IMR-90 (cell line): ENCODE measurements around the gene OVOL1. TPM values are rescaled to one million over a fixed set of nuclear protein-coding genes. Genes with fewer than 3 reads are reported as not detected.

Source experiments
- ATAC-seq: fragments of 200-7000 bp; cut with Tn5 transposase; 2 replicates; pipeline ENCODE4 v1.9.1; 2020; ENCODE audit warnings: low read depth, mild to moderate bottlenecking, moderate library complexity
- BruUV-seq: library from RNA; stranded (reverse); fragments of 400-500 nt; replicated peaks from 2 replicates; lab custom pipeline; 2021; lab: Mats Ljungman, UMichigan
- CTCF ChIA-PET: fragments of 300-600 bp; formaldehyde crosslinking; extraction: SDS; loops from one replicate; lab custom pipeline; 2021; ENCODE audit warnings: antibody characterized with exemption; lab: Yijun Ruan, JAX
- POLR2A ChIA-PET: fragments of 300-600 bp; sonication (Branson Sonifier 250); formaldehyde crosslinking; loops from one replicate; lab custom pipeline; 2022; ENCODE audit warnings: antibody characterized with exemption; ENCODE audit not compliant: unreplicated experiment; lab: Charles Lee
- DNase-seq: peaks from one replicate; pipeline ENCODE4 v3.0.0; 2013
- H2AFZ ChIP-seq: replicated peaks from 2 replicates; pipeline ENCODE3; 2013; ENCODE audit warnings: low read length, mild to moderate bottlenecking; ENCODE audit not compliant: poor library complexity
- H2AK5ac ChIP-seq: 2 replicates; pipeline ENCODE4 v1.6.1; 2013; ENCODE audit warnings: low read depth, low read length, inconsistent platforms
- H2AK9ac ChIP-seq: replicated peaks from 2 replicates; pipeline ENCODE3; 2013; ENCODE audit warnings: mild to moderate bottlenecking, low read depth, low read length, moderate library complexity; ENCODE audit not compliant: poor library complexity
- H2BK120ac ChIP-seq: 2 replicates; pipeline ENCODE4 v1.6.1; 2013; ENCODE audit warnings: low read depth, low read length, inconsistent platforms
- H2BK15ac ChIP-seq: 3 replicates; pipeline ENCODE4 v1.6.1; 2013; ENCODE audit warnings: low read depth, low read length, inconsistent platforms
- H2BK20ac ChIP-seq: 2 replicates; pipeline ENCODE4 v1.6.1; 2013; ENCODE audit warnings: low read depth, mild to moderate bottlenecking, inconsistent platforms, low read length, moderate library complexity
- H2BK5ac ChIP-seq: 2 replicates; pipeline ENCODE4 v1.6.1; 2013; ENCODE audit warnings: mild to moderate bottlenecking, low read depth, low read length, inconsistent platforms; ENCODE audit not compliant: poor library complexity, severe bottlenecking
- H3K14ac ChIP-seq: replicated peaks from 2 replicates; pipeline ENCODE4 v1.6.1; 2013; ENCODE audit warnings: low read depth, low read length, inconsistent platforms
- H3K18ac ChIP-seq: 2 replicates; pipeline ENCODE4 v1.6.1; 2013; ENCODE audit warnings: low read depth, low read length, control low read depth
- H3K23ac ChIP-seq: 2 replicates; pipeline ENCODE4 v1.6.1; 2013; ENCODE audit warnings: low read depth, low read length, inconsistent platforms
- H3K27ac ChIP-seq: 2 replicates; pipeline ENCODE4 v1.5.1; 2013; ENCODE audit warnings: mild to moderate bottlenecking, control low read depth, low read length; ENCODE audit not compliant: insufficient read depth
- H3K27me3 ChIP-seq: 2 replicates; pipeline ENCODE4 v1.6.1; 2013; ENCODE audit warnings: low read length; ENCODE audit not compliant: control insufficient read depth, insufficient read depth
- H3K36me3 ChIP-seq: 2 replicates; pipeline ENCODE4 v1.6.1; 2013; ENCODE audit warnings: low read length, mixed read lengths; ENCODE audit not compliant: control insufficient read depth, insufficient read depth
- H3K4ac ChIP-seq: 2 replicates; pipeline ENCODE4 v1.6.1; 2013; ENCODE audit warnings: low read depth, low read length, inconsistent platforms
- H3K4me1 ChIP-seq: 2 replicates; pipeline ENCODE4 v1.6.1; 2013; ENCODE audit warnings: low read length, mixed read lengths; ENCODE audit not compliant: control insufficient read depth, insufficient read depth
- H3K4me2 ChIP-seq: 2 replicates; pipeline ENCODE4 v1.6.1; 2013; ENCODE audit warnings: low read depth, mild to moderate bottlenecking, control low read depth, low read length, moderate library complexity
- H3K4me3 ChIP-seq: 2 replicates; pipeline ENCODE4 v1.5.1; 2013; ENCODE audit warnings: low read depth, mild to moderate bottlenecking, control low read depth, low read length, moderate library complexity; ENCODE audit not compliant: insufficient read depth
- H3K56ac ChIP-seq: 2 replicates; pipeline ENCODE4 v1.6.1; 2013; ENCODE audit warnings: low read length, inconsistent platforms; ENCODE audit not compliant: insufficient read depth; ENCODE audit errors: extremely low read depth
- H3K79me1 ChIP-seq, 2 experiments: 2 replicates each; pipeline ENCODE4 v1.6.1; 2013; ENCODE audit warnings: low read length in 2 of 2, inconsistent platforms in 1 of 2, low read depth in 1 of 2
- H3K9ac ChIP-seq: 2 replicates; pipeline ENCODE4 v1.6.1; 2013; ENCODE audit warnings: low read depth, low read length, control low read depth
- H3K9me1 ChIP-seq: 2 replicates; pipeline ENCODE4 v1.6.1; 2013; ENCODE audit warnings: low read length, inconsistent platforms; ENCODE audit not compliant: insufficient read depth
- H3K9me3 ChIP-seq: 2 replicates; pipeline ENCODE4 v1.6.1; 2013; ENCODE audit warnings: low read length; ENCODE audit not compliant: control insufficient read depth, insufficient read depth
- H4K20me1 ChIP-seq: 2 replicates; pipeline ENCODE4 v1.6.1; 2013; ENCODE audit warnings: low read length, inconsistent platforms; ENCODE audit not compliant: insufficient read depth
- H4K5ac ChIP-seq: 2 replicates; pipeline ENCODE4 v1.6.1; 2013; ENCODE audit warnings: mild to moderate bottlenecking, low read depth, low read length, control low read depth
- H4K8ac ChIP-seq, 2 experiments: 2 replicates each; pipeline ENCODE4 v1.6.1; 2013; ENCODE audit warnings: low read depth in 2 of 2, low read length in 2 of 2, control low read depth in 1 of 2, inconsistent platforms in 1 of 2
- H4K91ac ChIP-seq: 2 replicates; pipeline ENCODE4 v1.6.1; 2013; ENCODE audit warnings: low read depth, low read length, inconsistent platforms; ENCODE audit not compliant: insufficient read depth
- BHLHE40 ChIP-seq: fragments of 150-350 bp; IDR thresholded peaks from 2 replicates; pipeline ENCODE4 v1.6.1; 2016; ENCODE audit warnings: mild to moderate bottlenecking, low read depth, low read length
- CEBPB ChIP-seq: IDR thresholded peaks from 2 replicates; pipeline ENCODE4 v1.6.1; 2012; ENCODE audit warnings: low read depth, low read length, improper control_type of control experiment
- CHD1 ChIP-seq: IDR thresholded peaks from 2 replicates; pipeline ENCODE4 v1.6.1; 2012; ENCODE audit warnings: low read depth, low read length, improper control_type of control experiment
- FOS ChIP-seq: fragments of 150-350 bp; IDR thresholded peaks from 2 replicates; pipeline ENCODE4 v1.6.1; 2016; ENCODE audit warnings: low read depth, low read length
- MAFK ChIP-seq: IDR thresholded peaks from 2 replicates; pipeline ENCODE4 v1.6.1; 2012; ENCODE audit warnings: low read depth, low read length, improper control_type of control experiment
- MAZ ChIP-seq: IDR thresholded peaks from 2 replicates; pipeline ENCODE4 v1.6.1; 2012; ENCODE audit warnings: low read depth, mild to moderate bottlenecking, low read length, improper control_type of control experiment, moderate library complexity, borderline replicate concordance
- MXI1 ChIP-seq: IDR thresholded peaks from 2 replicates; pipeline ENCODE4 v1.6.1; 2012; ENCODE audit warnings: low read depth, mild to moderate bottlenecking, low read length, moderate library complexity, borderline replicate concordance
- NFE2L2 ChIP-seq: fragments of 150-350 bp; IDR thresholded peaks from 2 replicates; pipeline ENCODE4 v1.6.1; 2016; ENCODE audit warnings: low read depth, mild to moderate bottlenecking, low read length
- POLR2A ChIP-seq: IDR thresholded peaks from 2 replicates; pipeline ENCODE4 v1.6.1; 2012; ENCODE audit warnings: mild to moderate bottlenecking, low read depth, low read length
- RAD21 ChIP-seq: IDR thresholded peaks from 2 replicates; pipeline ENCODE4 v1.6.1; 2012; ENCODE audit warnings: low read length, improper control_type of control experiment
- RCOR1 ChIP-seq: IDR thresholded peaks from 2 replicates; pipeline ENCODE4 v1.6.1; 2012; ENCODE audit warnings: mild to moderate bottlenecking, low read length, improper control_type of control experiment; ENCODE audit not compliant: insufficient replicate concordance
- RFX5 ChIP-seq: IDR thresholded peaks from 2 replicates; pipeline ENCODE4 v1.8.0; 2012; ENCODE audit warnings: low read depth, mild to moderate bottlenecking, low read length, moderate library complexity
- SMC3 ChIP-seq: fragments of 150-350 bp; IDR thresholded peaks from 2 replicates; pipeline ENCODE4 v1.6.1; 2016; ENCODE audit warnings: low read depth, mild to moderate bottlenecking, antibody characterized with exemption, low read length, moderate library complexity
- WGBS, 2 experiments: methylation state at CpG; one replicate each; pipeline versions ENCODE4 v1.1.5 to v1.1.7; 2013; ENCODE audit warnings: missing lambda C conversion rate in 2 of 2; ENCODE audit not compliant: insufficient read length in 1 of 2; ENCODE audit errors: extremely low coverage in 2 of 2; 5-methylcytosine and 5-hydroxymethylcytosine counted together
- dilution Hi-C: fragments of 300-500 bp; cut with HindIII; formaldehyde crosslinking; loops from one replicate; pipeline ENCODE4 v1.14.3; 2018; ENCODE audit warnings: low sequenced_read_pairs; ENCODE audit not compliant: unreplicated experiment
- in situ Hi-C: fragments of 300-500 bp; cut with MboI; formaldehyde crosslinking; loops from 3 replicates; pipeline ENCODE4 v1.14.3; 2019; ENCODE audit warnings: low sequenced_read_pairs, inconsistent platforms, mixed read lengths
- intact Hi-C: fragments of 100-400 bp; cut with micrococcal nuclease; formaldehyde crosslinking; loops from 2 replicates; pipeline ENCODE4 v1.10.0; 2022
- polyA plus RNA-seq, 3 experiments: library from polyadenylated mRNA; depleted of rRNA; stranded (reverse); fragments of >200 nt; gene quantifications; 2 replicates each; pipeline ENCODE4 v1.2.3, GENCODE V29; 2012; ENCODE audit warnings: low replicate concordance in 1 of 3
- total RNA-seq: library from RNA; depleted of rRNA; stranded (reverse); fragments of >200 nt; gene quantifications from 2 replicates; pipeline ENCODE4 v1.2.3, GENCODE V29; 2012
- TF ChIP-seq, protein P1 (sequence below): conservative IDR thresholded peaks from 2 replicates; pipeline ENCODE4 v1.5.1; 2012; ENCODE audit warnings: mild to moderate bottlenecking, low read depth, low read length, improper control_type of control experiment
- TF ChIP-seq, protein P2 (sequence below): fragments of 150-350 bp; IDR thresholded peaks from 2 replicates; pipeline ENCODE4 v1.6.1; 2016; ENCODE audit warnings: low read depth, mild to moderate bottlenecking, low read length, moderate library complexity, borderline replicate concordance
- TF ChIP-seq, protein P3 (sequence below): fragments of 150-350 bp; IDR thresholded peaks from 2 replicates; pipeline ENCODE4 v1.6.1; 2017; ENCODE audit warnings: mild to moderate bottlenecking, antibody characterized with exemption, low read length, low read depth

Gene OVOL1
- total and polyA plus RNA-seq, 2 of the 4 experiments (the other 2 are of a cell fraction), result not detected

DNA sequence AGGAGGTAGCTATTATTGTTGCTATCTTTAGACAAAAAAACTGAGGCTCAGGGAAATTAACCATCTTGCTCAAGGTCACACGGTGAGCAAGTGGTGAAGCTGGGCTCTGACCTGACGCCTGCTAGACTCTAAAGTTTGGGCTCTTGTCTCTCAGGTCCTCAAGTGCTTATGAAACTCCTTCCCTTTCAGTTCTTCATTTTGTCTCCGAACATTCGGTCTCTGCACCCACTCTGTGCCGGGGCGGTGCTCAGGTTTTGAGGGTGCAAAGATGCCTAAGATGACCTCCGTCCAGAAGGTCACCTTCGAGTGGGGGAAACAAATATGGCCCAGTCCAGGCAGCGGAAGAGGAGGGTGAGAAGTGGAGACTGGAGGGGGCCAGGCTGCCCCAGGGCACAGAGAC lies 16.0 kb downstream of the OVOL1 start:
- H2AK9ac ChIP-seq, result no peak overlapping the region
- no peak overlapping the region for H3K9ac ChIP-seq
- H4K8ac ChIP-seq, result no peak overlapping the region
- H3K79me1 ChIP-seq, result no peaks in the 10 kb centered on the region
- H3K9me1 ChIP-seq, result no peaks in the 10 kb centered on the region
- no peak overlapping the region for H3K4me3 ChIP-seq
- H3K4me2 ChIP-seq, result no peak overlapping the region
- no peaks in the 10 kb centered on the region for H3K36me3 ChIP-seq
- no peak overlapping the region for H3K14ac ChIP-seq
- BruUV-seq, result no TSS peak
- in situ Hi-C loops, result no loop called here
- no peaks in the 10 kb centered on the region for H3K4me1 ChIP-seq
- H2AFZ ChIP-seq, result no peak overlapping the region
- ATAC-seq (no peak), DNase-seq (no peak)
- H2BK120ac ChIP-seq, result no peak overlapping the region
- no peak overlapping the region for H2BK20ac ChIP-seq
- H3K27ac ChIP-seq, result no peak overlapping the region
- no peak overlapping the region for H2AK5ac ChIP-seq
- CTCF ChIA-PET, result no interaction called here
- TF ChIP-seq, protein P1, sequence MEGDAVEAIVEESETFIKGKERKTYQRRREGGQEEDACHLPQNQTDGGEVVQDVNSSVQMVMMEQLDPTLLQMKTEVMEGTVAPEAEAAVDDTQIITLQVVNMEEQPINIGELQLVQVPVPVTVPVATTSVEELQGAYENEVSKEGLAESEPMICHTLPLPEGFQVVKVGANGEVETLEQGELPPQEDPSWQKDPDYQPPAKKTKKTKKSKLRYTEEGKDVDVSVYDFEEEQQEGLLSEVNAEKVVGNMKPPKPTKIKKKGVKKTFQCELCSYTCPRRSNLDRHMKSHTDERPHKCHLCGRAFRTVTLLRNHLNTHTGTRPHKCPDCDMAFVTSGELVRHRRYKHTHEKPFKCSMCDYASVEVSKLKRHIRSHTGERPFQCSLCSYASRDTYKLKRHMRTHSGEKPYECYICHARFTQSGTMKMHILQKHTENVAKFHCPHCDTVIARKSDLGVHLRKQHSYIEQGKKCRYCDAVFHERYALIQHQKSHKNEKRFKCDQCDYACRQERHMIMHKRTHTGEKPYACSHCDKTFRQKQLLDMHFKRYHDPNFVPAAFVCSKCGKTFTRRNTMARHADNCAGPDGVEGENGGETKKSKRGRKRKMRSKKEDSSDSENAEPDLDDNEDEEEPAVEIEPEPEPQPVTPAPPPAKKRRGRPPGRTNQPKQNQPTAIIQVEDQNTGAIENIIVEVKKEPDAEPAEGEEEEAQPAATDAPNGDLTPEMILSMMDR, result no peak
- TF ChIP-seq BHLHE40 (no peak), NFE2L2 (no peak), FOS (no peak), MAFK (no peak), POLR2A (no peak), RCOR1 (no peak), SMC3 (no peak), CHD1 (no peak), RAD21 (no peak), RFX5 (no peak), MAZ (no peak), MXI1 (no peak), CEBPB (no peak)
- TF ChIP-seq, protein P2, sequence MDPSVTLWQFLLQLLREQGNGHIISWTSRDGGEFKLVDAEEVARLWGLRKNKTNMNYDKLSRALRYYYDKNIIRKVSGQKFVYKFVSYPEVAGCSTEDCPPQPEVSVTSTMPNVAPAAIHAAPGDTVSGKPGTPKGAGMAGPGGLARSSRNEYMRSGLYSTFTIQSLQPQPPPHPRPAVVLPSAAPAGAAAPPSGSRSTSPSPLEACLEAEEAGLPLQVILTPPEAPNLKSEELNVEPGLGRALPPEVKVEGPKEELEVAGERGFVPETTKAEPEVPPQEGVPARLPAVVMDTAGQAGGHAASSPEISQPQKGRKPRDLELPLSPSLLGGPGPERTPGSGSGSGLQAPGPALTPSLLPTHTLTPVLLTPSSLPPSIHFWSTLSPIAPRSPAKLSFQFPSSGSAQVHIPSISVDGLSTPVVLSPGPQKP, result no peak
- TF ChIP-seq, protein P3, sequence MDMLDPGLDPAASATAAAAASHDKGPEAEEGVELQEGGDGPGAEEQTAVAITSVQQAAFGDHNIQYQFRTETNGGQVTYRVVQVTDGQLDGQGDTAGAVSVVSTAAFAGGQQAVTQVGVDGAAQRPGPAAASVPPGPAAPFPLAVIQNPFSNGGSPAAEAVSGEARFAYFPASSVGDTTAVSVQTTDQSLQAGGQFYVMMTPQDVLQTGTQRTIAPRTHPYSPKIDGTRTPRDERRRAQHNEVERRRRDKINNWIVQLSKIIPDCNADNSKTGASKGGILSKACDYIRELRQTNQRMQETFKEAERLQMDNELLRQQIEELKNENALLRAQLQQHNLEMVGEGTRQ, result no peak
- no peak overlapping the region for H3K23ac ChIP-seq
- no peak overlapping the region for H2BK15ac ChIP-seq
- intact Hi-C loops, result no loop called here
- H3K56ac ChIP-seq, result no peak overlapping the region
- H4K91ac ChIP-seq, result no peak overlapping the region
- dilution Hi-C loops, result no loop called here
- no peak overlapping the region for H4K5ac ChIP-seq
- no peaks in the 10 kb centered on the region for H4K20me1 ChIP-seq
- no peak overlapping the region for H3K4ac ChIP-seq
- H3K9me3 ChIP-seq, result no peaks in the 10 kb centered on the region
- no CpG with 5 or more reads among the region's 9 CpGs for WGBS, 2 experiments
- H2BK5ac ChIP-seq, result no peak overlapping the region
- POLR2A ChIA-PET, result no interaction called here
- H3K27me3 ChIP-seq, result peaks cover 49% of the 10 kb centered on the region
- no peak overlapping the region for H3K18ac ChIP-seq
